Osteoblast (primary cell): ENCODE measurements around the gene RALGPS1. TPM values are rescaled to one million over a fixed set of nuclear protein-coding genes. Genes with fewer than 3 reads are reported as not detected.

ENCODE experiments used
- DNase-seq: peaks from one replicate; pipeline ENCODE4 v3.0.0; 2011; ENCODE audit warnings: low spot score, mixed read lengths; ENCODE audit not compliant: insufficient read length; ENCODE audit errors: missing footprints
- H2AFZ ChIP-seq: 2 replicates; pipeline ENCODE4 v1.6.0; 2011; ENCODE audit warnings: mild to moderate bottlenecking, low read length
- H3K27ac ChIP-seq: 2 replicates; pipeline ENCODE4 v1.5.1; 2011; ENCODE audit warnings: mild to moderate bottlenecking, low read depth, low read length, moderate library complexity
- H3K27me3 ChIP-seq: 2 replicates; pipeline ENCODE4 v1.6.0; 2012; ENCODE audit warnings: mild to moderate bottlenecking, control low read depth, inconsistent platforms, low read length, moderate library complexity; ENCODE audit not compliant: insufficient read depth
- H3K36me3 ChIP-seq: 2 replicates; pipeline ENCODE4 v1.5.1; 2011; ENCODE audit warnings: mild to moderate bottlenecking, low read length, control low read depth, moderate library complexity; ENCODE audit not compliant: insufficient read depth
- H3K4me1 ChIP-seq: 2 replicates; pipeline ENCODE4 v1.5.1; 2011; ENCODE audit warnings: mild to moderate bottlenecking, low read length, control low read depth, moderate library complexity; ENCODE audit not compliant: insufficient read depth
- H3K4me2 ChIP-seq: 2 replicates; pipeline ENCODE4 v1.6.0; 2011; ENCODE audit warnings: mild to moderate bottlenecking, low read length; ENCODE audit not compliant: insufficient read depth
- H3K4me3 ChIP-seq: fragments of 200-600 bp; sonication (generic); 3 replicates; pipeline ENCODE4 v1.5.1; 2012; ENCODE audit warnings: mild to moderate bottlenecking, low read length, inconsistent platforms; ENCODE audit not compliant: insufficient read depth
- H3K79me2 ChIP-seq: 2 replicates; pipeline ENCODE4 v1.6.0; 2012; ENCODE audit warnings: mild to moderate bottlenecking, low read length, control low read depth, inconsistent platforms; ENCODE audit not compliant: insufficient read depth
- H3K9me3 ChIP-seq: 2 replicates; pipeline ENCODE4 v1.5.1; 2011; ENCODE audit warnings: low read depth, low read length, control low read depth
- H4K20me1 ChIP-seq: 2 replicates; pipeline ENCODE4 v1.6.0; 2012; ENCODE audit warnings: mild to moderate bottlenecking, low read length, control low read depth; ENCODE audit not compliant: insufficient read depth
- CTCF ChIP-seq: IDR thresholded peaks from 2 replicates; pipeline ENCODE4 v1.5.1; 2011; ENCODE audit warnings: mild to moderate bottlenecking, low read depth, low read length, moderate library complexity; ENCODE audit errors: extremely low read depth
- total RNA-seq: library from RNA; depleted of rRNA; stranded (reverse); fragments of >200 nt; gene quantifications from 2 replicates; pipeline ENCODE4 v1.2.3, GENCODE V29; 2012

The RALGPS1 gene
- total RNA-seq, 1 donor: 5.1 TPM

DNA sequence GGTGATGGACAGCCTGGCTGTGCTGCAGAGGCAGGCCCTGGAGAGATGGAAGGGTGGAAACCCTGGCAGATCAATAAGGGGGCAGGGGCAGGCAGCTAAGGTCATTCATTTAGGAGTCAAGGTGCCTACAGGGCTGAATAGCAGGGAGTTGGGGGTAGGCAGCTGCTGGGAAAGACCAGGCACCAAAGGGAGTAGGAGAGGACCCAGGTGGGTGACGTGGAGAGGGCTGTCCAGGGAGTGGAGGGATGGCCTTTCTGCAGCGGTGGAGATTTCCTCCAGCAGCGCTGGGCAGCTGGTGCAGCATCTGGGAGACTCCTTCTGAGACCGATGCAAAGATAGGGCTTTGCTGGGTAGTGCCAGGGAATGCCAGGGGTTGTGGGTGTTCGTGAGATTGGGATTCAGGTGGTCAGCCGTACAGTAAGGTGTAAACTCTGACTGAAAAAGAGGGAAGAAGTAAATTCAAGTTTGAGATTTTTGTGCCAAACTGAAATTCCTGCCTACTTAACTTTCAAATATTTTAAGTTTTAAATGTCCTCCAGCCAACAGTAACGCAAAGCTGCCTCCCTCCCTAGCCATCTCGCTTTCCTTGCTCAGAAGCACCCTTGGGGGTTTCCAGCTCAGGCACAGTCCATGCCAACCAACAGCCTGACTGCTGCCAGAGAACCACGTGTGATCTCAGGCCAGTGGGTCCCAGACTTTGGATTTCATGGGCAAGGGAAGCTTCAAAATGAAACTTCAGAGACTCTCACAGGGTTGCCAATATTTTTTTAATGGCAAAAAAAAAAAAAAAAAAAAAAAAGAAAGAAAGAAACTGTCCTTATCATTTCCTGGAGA is 226.5 kb downstream of the RALGPS1 start:
- Histone ChIP-seq H3K79me2 (no peaks in the 10 kb centered on the region), H3K4me3 (no peak overlapping the region), H3K4me1 (no peaks in the 10 kb centered on the region), H3K4me2 (no peak overlapping the region), H3K27me3 (peaks cover 4% of the 10 kb centered on the region), H3K27ac (no peak overlapping the region), H3K36me3 (no peaks in the 10 kb centered on the region), H2AFZ (no peak overlapping the region), H3K9me3 (no peaks in the 10 kb centered on the region), H4K20me1 (no peaks in the 10 kb centered on the region)
- no peak for TF ChIP-seq CTCF
- DNase-seq: no peak

DNA sequence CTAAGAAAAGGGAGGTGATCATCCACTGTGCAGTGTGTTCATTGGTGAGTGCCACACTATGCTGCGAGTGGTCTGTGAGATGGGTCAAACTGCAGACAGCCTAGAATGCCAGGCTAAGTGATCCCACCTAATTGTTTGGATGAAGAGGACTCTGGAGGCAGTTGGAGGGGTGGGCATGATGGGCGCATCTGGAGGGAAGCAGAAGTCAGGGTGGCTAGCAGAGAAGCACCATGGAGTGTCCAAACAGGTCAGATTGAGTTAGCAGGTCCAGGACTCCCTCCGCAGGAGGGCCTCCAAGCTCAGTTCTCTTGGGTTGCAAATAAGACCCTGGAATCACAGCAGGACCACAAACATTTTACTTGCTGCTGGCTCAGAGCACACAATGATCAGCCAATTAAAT is 227.7 kb downstream of the RALGPS1 start:
- no peak for DNase-seq
- Histone ChIP-seq H3K27me3 (no peaks in the 10 kb centered on the region), H3K79me2 (no peaks in the 10 kb centered on the region), H3K27ac (no peak overlapping the region), H3K36me3 (no peaks in the 10 kb centered on the region), H2AFZ (no peak overlapping the region), H3K4me2 (no peak overlapping the region), H3K9me3 (no peaks in the 10 kb centered on the region), H3K4me3 (no peak overlapping the region), H4K20me1 (no peaks in the 10 kb centered on the region), H3K4me1 (no peaks in the 10 kb centered on the region)
- TF ChIP-seq CTCF: no peak

DNA sequence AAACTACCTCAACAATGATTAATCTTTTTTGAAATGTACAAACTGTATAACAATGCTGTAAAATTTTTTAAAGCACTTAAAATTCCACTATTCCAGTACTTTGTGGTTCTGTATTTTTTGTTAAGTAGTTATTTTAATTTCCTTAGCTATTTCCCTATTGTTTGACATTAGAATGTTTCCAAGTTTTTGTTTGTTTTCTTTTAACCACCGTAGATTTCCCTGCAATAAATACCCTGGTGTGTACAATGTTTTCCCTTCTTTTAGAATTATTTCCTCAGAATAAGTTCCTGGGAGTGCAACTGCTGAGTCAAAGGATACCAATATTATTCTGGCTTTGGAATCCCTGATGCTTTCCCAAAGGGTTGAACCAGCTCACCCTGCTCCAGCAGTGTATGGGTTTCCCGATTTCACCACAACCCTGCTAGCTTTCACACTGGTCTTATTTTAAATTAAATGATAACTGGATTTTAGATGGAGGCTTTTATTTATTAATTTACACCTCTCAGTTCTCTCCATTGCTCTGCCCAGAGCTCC is 228.4 kb downstream of the RALGPS1 start:
- Histone ChIP-seq H3K27me3 (peaks cover 6% of the 10 kb centered on the region), H4K20me1 (no peaks in the 10 kb centered on the region), H3K79me2 (no peaks in the 10 kb centered on the region), H3K9me3 (no peaks in the 10 kb centered on the region), H3K27ac (no peak overlapping the region), H3K36me3 (no peaks in the 10 kb centered on the region), H2AFZ (no peak overlapping the region), H3K4me2 (no peak overlapping the region), H3K4me3 (no peak overlapping the region), H3K4me1 (no peaks in the 10 kb centered on the region)
- TF ChIP-seq CTCF: no peak
- DNase-seq: no peak

DNA sequence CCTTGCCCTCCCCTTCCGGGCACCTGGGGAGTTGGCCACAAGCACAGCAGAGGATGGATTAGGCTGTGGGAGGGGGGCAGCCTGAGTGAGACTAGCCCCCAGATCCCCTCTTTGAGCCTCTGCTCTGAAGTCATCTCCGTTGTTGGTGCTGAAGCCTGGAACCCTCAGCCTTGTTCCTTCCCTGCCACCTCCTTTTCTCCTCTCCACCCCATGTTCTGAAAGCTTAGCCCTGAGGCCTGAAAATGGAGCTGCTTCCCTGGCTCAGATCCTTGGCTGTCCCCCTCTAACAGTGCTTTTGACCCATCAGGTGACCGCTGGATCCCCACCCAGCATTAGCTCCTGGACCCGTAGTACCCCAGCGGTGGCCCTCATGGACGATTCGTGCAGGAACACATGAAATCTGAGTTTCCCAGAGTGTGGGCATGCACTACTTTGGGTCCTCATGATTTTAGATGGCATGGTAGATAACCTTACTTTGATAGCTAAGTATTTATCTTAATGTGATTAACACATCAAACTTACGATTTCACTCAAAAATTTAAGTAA is 229.4 kb downstream of the RALGPS1 start:
- H3K27ac ChIP-seq: no peak overlapping the region
- peaks cover 15% of the 10 kb centered on the region for H3K27me3 ChIP-seq
- H3K9me3 ChIP-seq: no peaks in the 10 kb centered on the region
- no peaks in the 10 kb centered on the region for H3K79me2 ChIP-seq
- no peak overlapping the region for H3K4me3 ChIP-seq
- H2AFZ ChIP-seq: no peak overlapping the region
- H3K36me3 ChIP-seq: no peaks in the 10 kb centered on the region
- no peak for DNase-seq
- no peaks in the 10 kb centered on the region for H4K20me1 ChIP-seq
- H3K4me1 ChIP-seq: no peaks in the 10 kb centered on the region
- H3K4me2 ChIP-seq: no peak overlapping the region
- no peak for TF ChIP-seq CTCF
